GM12872 (cell line): ENCODE data around the gene TMEM185A.
"Not testable (repeated sequence)": the region's sequence is repeated elsewhere in the genome, so short reads cannot be mapped to it uniquely, and the experiment has no call there.

Experiments used
- CTCF ChIP-seq: IDR thresholded peaks from 3 replicates; pipeline ENCODE4 v1.5.1; 2011; ENCODE audit warnings: low read depth, mild to moderate bottlenecking, low read length, moderate library complexity; ENCODE audit not compliant: insufficient read depth

The TMEM185A gene

GRCh38 chrX:149628768-149629167 is 2.8 kb downstream of the TMEM185A start:
- TF ChIP-seq CTCF = no peak

- TF ChIP-seq CTCF = no peak
These were observed 3.3 kb downstream of the TMEM185A start for GRCh38 chrX:149628280-149628679.

GRCh38 chrX:149618871-149619270 is 12.7 kb downstream of the TMEM185A start:
- no peak for TF ChIP-seq CTCF

- no peak for TF ChIP-seq CTCF
These were observed 19.9 kb downstream of the TMEM185A start for GRCh38 chrX:149611623-149612175.

- no peak for TF ChIP-seq CTCF
These were observed 21.1 kb downstream of the TMEM185A start for GRCh38 chrX:149610511-149610910.

- TF ChIP-seq CTCF = no peak
These were observed 23.9 kb downstream of the TMEM185A start for GRCh38 chrX:149607699-149608098.

GRCh38 chrX:149595214-149595613 is 36.4 kb downstream of the TMEM185A start, which contains the start of gene HSFX2:
TSS of gene HSFX2 (minus strand) at chrX:149595314. CDS start at chrX:149594700, 614 bp downstream.
- not testable (repeated sequence) for TF ChIP-seq CTCF
